PC-9 (cell line): Measurements from ENCODE around the gene ATRNL1. TPM values are rescaled to one million over a fixed set of nuclear protein-coding genes. Genes with fewer than 3 reads are reported as not detected.

Experiments
- BruUV-seq: library from RNA; stranded (reverse); fragments of 400-500 nt; replicated peaks from 2 replicates; lab custom pipeline; 2021; lab: Mats Ljungman, UMichigan
- CTCF ChIA-PET: fragments of 300-600 bp; sonication (Branson Sonifier 250); formaldehyde crosslinking; loops from one replicate; lab custom pipeline; 2022; ENCODE audit warnings: antibody characterized with exemption; lab: Charles Lee
- POLR2A ChIA-PET: fragments of 300-600 bp; sonication (Branson Sonifier 250); formaldehyde crosslinking; loops from one replicate; lab custom pipeline; 2022; ENCODE audit warnings: antibody characterized with exemption; ENCODE audit not compliant: unreplicated experiment; lab: Charles Lee
- DNase-seq, 2 experiments: peaks; one replicate each; pipeline versions ENCODE4 v3.0.0 to v3.0.0-alpha.2; 2015 to 2022; ENCODE audit warnings: mixed read lengths in 1 of 2
- H2AFZ ChIP-seq: fragments of 200-600 bp; sonication (generic); 2 replicates; pipeline ENCODE4 v1.8.1; 2017; ENCODE audit warnings: antibody characterized with exemption
- H3F3A ChIP-seq: fragments of 200-600 bp; sonication (generic); 2 replicates; pipeline ENCODE4 v1.8.1; 2017; ENCODE audit warnings: antibody characterized with exemption, mild to moderate bottlenecking, low read depth; ENCODE audit not compliant: insufficient read depth
- H3K27ac ChIP-seq: fragments of 200-600 bp; sonication (generic); 2 replicates; pipeline ENCODE4 v1.6.1; 2016; ENCODE audit warnings: mixed run types
- H3K27me3 ChIP-seq: fragments of 200-600 bp; sonication (generic); 2 replicates; pipeline ENCODE4 v1.6.1; 2016; ENCODE audit warnings: low read depth, mixed run types; ENCODE audit not compliant: insufficient read depth
- H3K36me3 ChIP-seq: fragments of 200-600 bp; sonication (generic); 2 replicates; pipeline ENCODE4 v1.6.1; 2016; ENCODE audit warnings: low read depth, mixed run types
- H3K4me1 ChIP-seq: fragments of 200-600 bp; sonication (generic); replicated peaks from 2 replicates; pipeline ENCODE4 v1.6.1; 2016; ENCODE audit warnings: mixed run types; ENCODE audit not compliant: insufficient read depth
- H3K4me2 ChIP-seq: fragments of 200-600 bp; sonication (generic); 2 replicates; pipeline ENCODE4 v1.6.1; 2017; ENCODE audit warnings: mixed run types
- H3K4me3 ChIP-seq: fragments of 200-600 bp; sonication (generic); 2 replicates; pipeline ENCODE4 v1.6.1; 2016; ENCODE audit warnings: mixed run types
- H3K79me2 ChIP-seq: fragments of 200-600 bp; sonication (generic); 2 replicates; pipeline ENCODE4 v1.6.1; 2017; ENCODE audit warnings: low read depth, mixed run types
- H3K9me2 ChIP-seq: fragments of 200-600 bp; sonication (generic); 2 replicates; pipeline ENCODE4 v1.8.1; 2017; ENCODE audit warnings: mild to moderate bottlenecking; ENCODE audit not compliant: insufficient read depth
- H3K9me3 ChIP-seq: fragments of 200-600 bp; sonication (generic); 2 replicates; pipeline ENCODE4 v1.8.1; 2016; ENCODE audit warnings: low read depth; ENCODE audit not compliant: insufficient read depth
- H4K20me1 ChIP-seq: fragments of 200-600 bp; sonication (generic); 2 replicates; pipeline ENCODE4 v1.8.1; 2017; ENCODE audit not compliant: insufficient read depth
- CTCF ChIP-seq: fragments of 200-600 bp; sonication (generic); conservative IDR thresholded peaks from 2 replicates; pipeline ENCODE4 v1.6.1; 2017; ENCODE audit warnings: mixed run types, antibody characterized with exemption, mild to moderate bottlenecking, moderate library complexity
- EZH2 ChIP-seq: fragments of 200-600 bp; sonication (generic); IDR thresholded peaks from 2 replicates; pipeline ENCODE4 v1.8.0; 2017; ENCODE audit warnings: antibody characterized with exemption, low read depth
- intact Hi-C: fragments of 100-400 bp; cut with micrococcal nuclease; formaldehyde crosslinking; loops from one replicate; pipeline ENCODE4 v1.10.0; 2022; ENCODE audit not compliant: unreplicated experiment
- total RNA-seq: library from RNA; stranded (reverse); gene quantifications from 2 replicates; pipeline ENCODE4 v1.2.3, GENCODE V29; 2021

The ATRNL1 gene
- total RNA-seq, 1 experiment from 2014 or later, result not detected

GRCh38 chr10:115833119-115833518, 740.0 kb downstream of the ATRNL1 start:
- Histone ChIP-seq H3K79me2 (no peaks in the 10 kb centered on the region), H3K27me3 (no peaks in the 10 kb centered on the region), H3K9me2 (no peaks in the 10 kb centered on the region), H2AFZ (no peak overlapping the region), H3K36me3 (no peaks in the 10 kb centered on the region), H4K20me1 (no peaks in the 10 kb centered on the region), H3K27ac (no peak overlapping the region), H3F3A (no peaks in the 10 kb centered on the region), H3K4me3 (no peak overlapping the region), H3K4me1 (no peaks in the 10 kb centered on the region), H3K9me3 (no peaks in the 10 kb centered on the region), H3K4me2 (no peak overlapping the region)
- no TSS peak for BruUV-seq
- intact Hi-C loops, result no loop called here
- no peak for DNase-seq
- CTCF ChIA-PET, result no interaction called here
- POLR2A ChIA-PET, result no interaction called here
- TF ChIP-seq CTCF, result no peak
- no peak for TF ChIP-seq EZH2

DNA sequence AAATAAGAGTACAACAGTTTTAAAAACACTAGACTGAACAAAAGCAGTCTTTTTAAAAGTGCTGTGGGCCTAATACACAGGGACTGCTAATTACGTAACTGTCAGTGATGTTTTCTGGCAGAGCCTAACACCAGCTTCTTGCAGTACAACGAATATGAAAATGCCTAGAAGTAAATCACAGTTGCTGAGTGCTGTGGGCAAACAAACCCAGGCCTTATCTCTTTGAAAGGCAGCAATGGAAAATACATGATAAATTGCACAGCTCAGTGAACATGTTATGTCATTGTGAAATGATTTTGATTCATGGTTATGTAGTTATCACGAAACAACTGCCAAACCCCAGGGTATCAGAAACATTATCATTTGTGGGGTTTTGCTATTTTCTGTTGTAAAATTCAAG, 751.4 kb downstream of the ATRNL1 start:
- Histone ChIP-seq H3K9me2 (no peaks in the 10 kb centered on the region), H3K36me3 (no peaks in the 10 kb centered on the region), H3K4me1 (no peaks in the 10 kb centered on the region), H3K9me3 (no peaks in the 10 kb centered on the region), H3F3A (no peaks in the 10 kb centered on the region), H4K20me1 (no peaks in the 10 kb centered on the region), H3K27me3 (no peaks in the 10 kb centered on the region), H3K27ac (no peak overlapping the region), H2AFZ (no peak overlapping the region), H3K4me3 (no peak overlapping the region), H3K4me2 (no peak overlapping the region), H3K79me2 (no peaks in the 10 kb centered on the region)
- POLR2A ChIA-PET, result no interaction called here
- CTCF ChIA-PET, result no interaction called here
- BruUV-seq, result no TSS peak
- TF ChIP-seq EZH2, result no peak
- no peak for TF ChIP-seq CTCF
- intact Hi-C loops, result no loop called here
- no peak for DNase-seq

- Histone ChIP-seq H3K36me3 (no peaks in the 10 kb centered on the region), H4K20me1 (no peaks in the 10 kb centered on the region), H3K9me3 (no peaks in the 10 kb centered on the region), H3K79me2 (no peaks in the 10 kb centered on the region), H3K9me2 (no peaks in the 10 kb centered on the region), H3K4me3 (no peak overlapping the region), H3F3A (no peaks in the 10 kb centered on the region), H3K27me3 (no peaks in the 10 kb centered on the region), H3K4me1 (no peaks in the 10 kb centered on the region), H3K4me2 (no peak overlapping the region), H3K27ac (no peak overlapping the region), H2AFZ (no peak overlapping the region)
- DNase-seq, result no peak
- CTCF ChIA-PET, result no interaction called here
- intact Hi-C loops, result no loop called here
- BruUV-seq, result no TSS peak
- TF ChIP-seq CTCF, result no peak
- TF ChIP-seq EZH2, result no peak
- POLR2A ChIA-PET, result no interaction called here
Measured at GRCh38 chr10:115845921-115846320, 752.8 kb downstream of the ATRNL1 start.
